Ovary (tissue), 9 donors: Measurements from ENCODE around the gene CHRND. TPM values are rescaled to one million over a fixed set of nuclear protein-coding genes. Genes with fewer than 3 reads are reported as not detected.

Experiments used
- DNase-seq, 5 donors: peaks; one replicate each; pipeline ENCODE4 v3.0.0-alpha.2; 2019 to 2020
- H3K27ac ChIP-seq, 2 donors: fragments of 200-600 bp; one replicate each; pipeline versions ENCODE4 v1.5.1 to v1.8.0; 2019 to 2022
- H3K27me3 ChIP-seq: fragments of 200-600 bp; one replicate; pipeline ENCODE4 v1.8.0; 2022
- H3K36me3 ChIP-seq: fragments of 200-600 bp; sonication (generic); one replicate; pipeline ENCODE4 v1.5.1; 2019
- H3K4me1 ChIP-seq: one replicate; pipeline ENCODE4 v1.8.1; 2013; ENCODE audit warnings: mild to moderate bottlenecking, moderate library complexity; ENCODE audit not compliant: insufficient read depth
- H3K4me3 ChIP-seq: fragments of 200-600 bp; sonication (generic); one replicate; pipeline ENCODE4 v1.5.1; 2017
- H3K9me3 ChIP-seq, 2 donors: fragments of 200-600 bp in 1 of 2; sonication (generic) in 1 of 2; one replicate each; pipeline versions ENCODE4 v1.5.1 to v1.8.1; 2013 to 2019; ENCODE audit warnings: mild to moderate bottlenecking in 1 of 2, moderate library complexity in 1 of 2
- EP300 ChIP-seq: sonication (generic); formaldehyde crosslinking; IDR thresholded peaks from one replicate; pipeline ENCODE4 v1.6.1; 2017; ENCODE audit warnings: antibody characterized with exemption
- POLR2A ChIP-seq: fragments of 450-650 bp; IDR thresholded peaks from one replicate; pipeline ENCODE4 v1.6.1; 2017; ENCODE audit warnings: antibody characterized with exemption, mild to moderate bottlenecking, moderate library complexity
- WGBS, 3 donors: extraction: QIAGEN DNeasy Blood & Tissue Kit in 1 of 3; methylation state at CpG; one replicate each; pipeline versions ENCODE4 v1.1.5 to v1.1.7; 2013 to 2017; 5-methylcytosine and 5-hydroxymethylcytosine counted together
- intact Hi-C, 4 donors: fragments of 100-400 bp; cut with DNase I; formaldehyde crosslinking; loops; one replicate each; pipeline versions ENCODE4 v1.11.0 to v1.15.1; 2022 to 2023
- polyA plus RNA-seq, 2 donors: library from polyadenylated mRNA; stranded (reverse); fragments of 200-250 nt in 1 of 2; fragments of 350-450 nt in 1 of 2; fragmentation: Illumina TruSeq in 1 of 2; extraction: RNeasy Lipid Tissue Mini Kit (QIAGEN cat#74804) in 1 of 2; gene quantifications; one replicate each; pipeline ENCODE4 v1.2.3, GENCODE V29; 2013 to 2014
- total RNA-seq, 7 donors: library from RNA; depleted of rRNA in 2 of 7; stranded (reverse); fragments of >200 nt in 2 of 7; fragmentation: NEBNext Ultra II Directional in 3 of 7; extraction: Animal tissue kit (Norgen Biotek cat#: 25700) in 3 of 7; gene quantifications; one replicate each; pipeline versions ENCODE4 v1.1.0 to v1.2.4, GENCODE V29; 2016 to 2023
- TF ChIP-seq, protein P1 (sequence below), 3 donors: fragments of 450-650 bp in 2 of 3; fragments of 200-600 bp in 1 of 3; IDR thresholded peaks; one replicate each; pipeline versions ENCODE4 v1.5.1 to v1.8.0; 2016 to 2022; ENCODE audit warnings: antibody characterized with exemption in 3 of 3, mild to moderate bottlenecking in 1 of 3
- donor health status: DM: no; HTN: no; CAD: no; lungs with moderate emphysema.
- donor health status: DM: no; HTN: no; CAD: no.
- donor health status: Bipolar disorder and iron deficiency.
- donor health status: DM: yes; HTN: yes; CAD: no.
- donor health status: DM: no; HTN: no; CAD: no.
- donor health status: DM: yes; HTN: yes; CAD: no.

CHRND gene
- total and polyA plus RNA-seq, 9 donors = 0.28 to 0.40 TPM; not detected in 7

- Histone ChIP-seq H3K27ac (no peak overlapping the region), H3K36me3 (no peaks in the 10 kb centered on the region), H3K4me1 (no peaks in the 10 kb centered on the region), H3K4me3 (no peak overlapping the region), H3K9me3 (no peaks in the 10 kb centered on the region), H3K27me3 (no peaks in the 10 kb centered on the region)
- intact Hi-C loops = no loop called here
- no peak for DNase-seq
- no peak for TF ChIP-seq EP300
- TF ChIP-seq, protein P1, sequence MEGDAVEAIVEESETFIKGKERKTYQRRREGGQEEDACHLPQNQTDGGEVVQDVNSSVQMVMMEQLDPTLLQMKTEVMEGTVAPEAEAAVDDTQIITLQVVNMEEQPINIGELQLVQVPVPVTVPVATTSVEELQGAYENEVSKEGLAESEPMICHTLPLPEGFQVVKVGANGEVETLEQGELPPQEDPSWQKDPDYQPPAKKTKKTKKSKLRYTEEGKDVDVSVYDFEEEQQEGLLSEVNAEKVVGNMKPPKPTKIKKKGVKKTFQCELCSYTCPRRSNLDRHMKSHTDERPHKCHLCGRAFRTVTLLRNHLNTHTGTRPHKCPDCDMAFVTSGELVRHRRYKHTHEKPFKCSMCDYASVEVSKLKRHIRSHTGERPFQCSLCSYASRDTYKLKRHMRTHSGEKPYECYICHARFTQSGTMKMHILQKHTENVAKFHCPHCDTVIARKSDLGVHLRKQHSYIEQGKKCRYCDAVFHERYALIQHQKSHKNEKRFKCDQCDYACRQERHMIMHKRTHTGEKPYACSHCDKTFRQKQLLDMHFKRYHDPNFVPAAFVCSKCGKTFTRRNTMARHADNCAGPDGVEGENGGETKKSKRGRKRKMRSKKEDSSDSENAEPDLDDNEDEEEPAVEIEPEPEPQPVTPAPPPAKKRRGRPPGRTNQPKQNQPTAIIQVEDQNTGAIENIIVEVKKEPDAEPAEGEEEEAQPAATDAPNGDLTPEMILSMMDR (IDR thresholded peaks at IDR 0.05) = no peak
- TF ChIP-seq POLR2A = no peak
- WGBS, 3 donors = 67 to 72% (median 71%) methylated on average over 5 of the region's 5 CpGs
These were observed 12.6 kb upstream of the CHRND start for GRCh38 chr2:232513353-232513752.

GRCh38 chr2:232515639-232516038, 10.3 kb upstream of the CHRND start:
- Histone ChIP-seq H3K27me3 (no peaks in the 10 kb centered on the region), H3K27ac (no peak overlapping the region), H3K9me3 (no peaks in the 10 kb centered on the region), H3K4me3 (no peak overlapping the region), H3K4me1 (no peaks in the 10 kb centered on the region), H3K36me3 (no peaks in the 10 kb centered on the region)
- intact Hi-C loops = no loop called here
- no peak for DNase-seq
- TF ChIP-seq, protein P1 (IDR thresholded peaks at IDR 0.05) = no peak
- TF ChIP-seq POLR2A = no peak
- no peak for TF ChIP-seq EP300
- WGBS, 3 donors = 89 to 92% (median 90%) methylated on average over 7 of the region's 7 CpGs

DNA sequence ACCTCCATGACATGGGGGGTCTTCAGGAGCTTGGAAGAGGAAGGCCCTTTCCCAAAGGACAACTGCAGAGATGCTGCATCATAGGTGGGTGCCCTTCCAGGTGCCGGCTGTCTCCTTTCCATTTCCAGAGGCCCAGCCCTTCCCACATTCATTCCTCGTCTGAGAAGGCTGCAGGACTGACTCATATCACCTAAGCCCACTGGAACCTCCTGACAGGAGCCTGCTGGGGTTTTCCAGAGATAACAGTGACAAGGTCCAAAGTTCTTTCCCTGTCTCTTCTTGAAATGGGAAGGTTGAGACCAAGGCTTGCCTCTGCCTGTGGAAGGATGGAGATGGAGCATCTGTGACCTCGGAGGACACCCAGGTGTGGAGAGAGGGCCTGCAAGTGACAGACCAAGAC, 9.4 kb upstream of the CHRND start:
- H3K4me1 ChIP-seq = no peaks in the 10 kb centered on the region
- no peak for TF ChIP-seq POLR2A
- TF ChIP-seq, protein P1 (IDR thresholded peaks at IDR 0.05) = no peak
- no peak for TF ChIP-seq EP300
- no peaks in the 10 kb centered on the region for H3K27me3 ChIP-seq
- 93 to 96% (median 94%) methylated on average over 3 of the region's 3 CpGs for WGBS, 3 donors
- H3K9me3 ChIP-seq = no peaks in the 10 kb centered on the region
- no peaks in the 10 kb centered on the region for H3K36me3 ChIP-seq
- no peak overlapping the region for H3K4me3 ChIP-seq
- no peak overlapping the region for H3K27ac ChIP-seq
- DNase-seq = no peak
- intact Hi-C loops = no loop called here

DNA sequence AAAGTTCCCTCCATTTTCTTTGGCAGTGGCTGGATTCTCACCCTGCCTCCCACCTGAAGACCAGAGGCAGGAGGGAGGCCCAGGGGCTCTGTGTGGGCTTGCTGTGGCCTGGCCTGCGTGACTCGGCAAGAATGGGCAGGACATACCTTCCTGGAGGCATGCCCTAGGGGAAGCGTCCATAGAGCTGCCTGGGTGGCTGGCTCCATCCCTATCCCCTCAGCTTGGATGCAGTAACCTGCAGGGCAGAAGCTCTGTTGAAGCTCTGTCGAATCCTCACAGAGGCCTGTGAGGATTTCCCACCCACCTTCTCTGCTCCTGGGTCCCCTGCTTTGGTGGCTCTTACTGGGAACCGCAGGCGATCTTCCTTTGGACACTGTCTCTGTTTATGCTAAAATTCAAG, 7.1 kb upstream of the CHRND start:
- TF ChIP-seq, protein P1 (IDR thresholded peaks at IDR 0.05) = no peak
- no peak for TF ChIP-seq POLR2A
- TF ChIP-seq EP300 = no peak
- no peak overlapping the region for H3K4me3 ChIP-seq
- no peaks in the 10 kb centered on the region for H3K4me1 ChIP-seq
- intact Hi-C loops = no loop called here
- 85 to 93% (median 85%) methylated on average over 6 of the region's 6 CpGs for WGBS, 3 donors
- no peak for DNase-seq
- no peaks in the 10 kb centered on the region for H3K36me3 ChIP-seq
- H3K27ac ChIP-seq = no peak overlapping the region
- no peaks in the 10 kb centered on the region for H3K9me3 ChIP-seq
- no peaks in the 10 kb centered on the region for H3K27me3 ChIP-seq
